SKM-1 (cell line): ENCODE data around the gene KCNK4.
"Not testable (repeated sequence)": the region's sequence is repeated elsewhere in the genome, so short reads cannot be mapped to it uniquely, and the experiment has no call there.

Experiments
- DNase-seq: peaks from one replicate; lab custom pipeline; 2025; ENCODE audit not compliant: unreplicated experiment; lab: John Stamatoyannopoulos, UW

KCNK4 gene

DNA sequence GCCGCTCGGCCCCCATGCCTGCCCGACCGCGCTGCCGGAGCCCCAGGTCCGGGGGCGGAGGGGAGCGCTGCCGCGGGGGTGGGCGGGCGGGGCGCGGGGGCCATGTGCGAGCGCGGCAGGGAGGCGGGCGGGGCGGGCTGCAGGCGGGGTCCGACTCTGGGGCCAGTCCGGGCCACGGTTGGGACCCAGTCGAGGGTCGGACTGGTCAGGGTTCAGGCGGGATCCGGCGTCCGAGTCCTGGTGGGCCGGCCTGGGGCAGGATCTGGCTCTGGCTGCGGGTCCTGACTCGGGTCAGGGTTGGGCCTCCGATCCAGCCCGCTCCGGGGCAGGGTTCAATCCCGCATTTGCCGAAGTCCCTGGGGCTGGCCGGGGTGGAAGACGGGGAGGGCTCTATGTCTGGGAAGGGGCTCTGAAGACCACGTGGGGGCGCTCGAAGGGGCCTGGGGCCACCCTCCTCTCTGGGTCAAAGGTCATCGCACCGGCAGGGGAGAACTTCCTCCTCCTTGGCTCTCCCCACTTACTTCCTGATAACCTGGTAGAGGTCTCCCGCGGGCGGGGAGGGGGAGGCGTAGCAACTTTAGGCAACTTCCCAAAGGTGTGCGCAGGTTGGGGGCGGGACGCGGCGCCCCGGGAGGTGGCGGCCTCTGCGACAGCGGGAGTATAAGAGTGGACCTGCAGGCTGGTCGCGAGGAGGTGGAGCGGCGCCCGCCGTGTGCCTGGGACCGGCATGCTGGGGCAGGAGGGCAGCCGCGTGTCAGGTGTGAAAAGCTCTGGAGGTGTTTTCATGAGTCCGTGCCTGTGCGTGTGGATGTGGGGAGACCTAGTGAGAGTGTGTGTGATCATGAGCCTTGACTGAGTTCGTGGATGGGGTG lies 14.8 kb downstream of the KCNK4 start:
- peak; percentile 79 for DNase-seq

DNA sequence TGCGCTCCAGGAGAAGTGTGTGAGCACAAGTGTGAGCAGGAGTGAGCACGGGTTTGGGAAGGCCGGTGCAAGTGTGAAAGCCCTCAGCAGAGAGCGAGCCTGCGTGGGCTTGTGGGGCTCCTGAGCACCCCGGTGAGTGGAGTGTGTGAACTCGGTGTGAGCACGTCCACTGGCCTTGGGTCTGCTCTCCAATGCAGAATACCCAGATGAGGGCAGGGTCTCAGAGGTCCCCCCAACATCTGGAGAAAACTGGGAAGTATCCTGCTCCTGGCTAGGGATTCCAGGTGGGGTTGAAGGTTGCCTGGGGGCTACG lies 15.4 kb downstream of the KCNK4 start:
- DNase-seq, result no peak

GRCh38 chr11:64306876-64307622 lies 15.9 kb downstream of the KCNK4 start:
- no peak for DNase-seq

- DNase-seq, result not testable (repeated sequence)
Measured at GRCh38 chr11:64307795-64308194, 16.7 kb downstream of the KCNK4 start.

GRCh38 chr11:64312947-64313346 lies 21.8 kb downstream of the KCNK4 start:
- DNase-seq, result no peak

- DNase-seq, result no peak
Measured at GRCh38 chr11:64313491-64314145, 22.5 kb downstream of the KCNK4 start.

DNA sequence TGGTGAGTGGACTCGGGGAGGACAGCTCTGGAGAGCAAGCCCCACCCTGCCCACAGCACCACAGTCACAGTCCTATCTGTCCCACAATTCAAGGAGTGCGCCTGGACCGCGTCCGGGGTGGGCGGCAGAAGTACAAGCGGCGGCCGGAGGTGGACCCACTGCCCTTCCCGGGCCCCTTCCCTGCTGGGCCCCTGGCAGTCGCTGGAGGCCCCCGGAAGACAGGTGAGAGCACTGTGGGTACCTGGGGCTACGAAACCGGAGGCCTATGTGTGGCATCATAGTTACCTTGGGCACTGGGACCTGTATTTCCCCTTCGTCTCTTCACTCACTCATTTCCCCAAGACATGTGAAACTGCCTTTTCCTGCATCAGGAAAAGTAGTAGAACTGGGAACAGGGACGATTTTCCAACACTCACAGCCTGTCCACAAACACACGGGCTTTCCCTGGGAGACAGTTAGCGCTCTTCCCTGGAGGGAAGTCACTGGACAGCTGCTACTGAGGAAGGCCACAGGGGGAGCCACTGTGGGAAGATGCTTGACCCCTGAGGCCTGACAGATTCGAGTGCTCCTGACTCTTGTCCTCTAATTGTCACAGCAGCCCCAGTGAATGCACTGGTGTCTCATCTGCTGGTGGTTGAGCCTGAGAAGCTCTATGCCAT lies 23.2 kb downstream of the KCNK4 start:
- no peak for DNase-seq

DNA sequence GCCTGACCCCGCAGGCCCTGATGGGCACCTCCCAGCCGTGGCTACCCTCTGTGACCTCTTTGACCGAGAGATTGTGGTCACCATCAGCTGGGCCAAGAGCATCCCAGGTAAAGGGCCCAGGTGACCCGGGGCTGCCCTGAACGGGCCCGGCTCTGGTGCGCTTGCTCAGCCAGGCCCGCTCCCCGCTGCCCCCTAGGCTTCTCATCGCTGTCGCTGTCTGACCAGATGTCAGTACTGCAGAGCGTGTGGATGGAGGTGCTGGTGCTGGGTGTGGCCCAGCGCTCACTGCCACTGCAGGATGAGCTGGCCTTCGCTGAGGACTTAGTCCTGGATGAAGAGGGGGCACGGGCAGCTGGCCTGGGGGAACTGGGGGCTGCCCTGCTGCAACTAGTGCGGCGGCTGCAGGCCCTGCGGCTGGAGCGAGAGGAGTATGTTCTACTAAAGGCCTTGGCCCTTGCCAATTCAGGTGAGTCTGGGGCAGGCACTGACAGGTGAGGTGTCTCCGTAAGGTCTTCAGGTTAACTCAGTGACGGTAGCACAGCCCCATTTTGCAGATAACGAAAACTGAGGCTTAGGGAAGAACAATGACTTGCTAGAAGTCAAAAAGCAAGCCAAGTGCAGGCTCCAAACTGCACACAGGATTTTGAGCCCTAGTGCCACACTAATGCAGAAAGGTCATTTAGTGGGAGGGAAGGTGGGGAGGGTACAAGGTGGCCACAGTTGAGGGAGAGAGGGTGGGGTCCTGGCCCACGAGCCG lies 23.9 kb downstream of the KCNK4 start:
- no peak for DNase-seq

DNA sequence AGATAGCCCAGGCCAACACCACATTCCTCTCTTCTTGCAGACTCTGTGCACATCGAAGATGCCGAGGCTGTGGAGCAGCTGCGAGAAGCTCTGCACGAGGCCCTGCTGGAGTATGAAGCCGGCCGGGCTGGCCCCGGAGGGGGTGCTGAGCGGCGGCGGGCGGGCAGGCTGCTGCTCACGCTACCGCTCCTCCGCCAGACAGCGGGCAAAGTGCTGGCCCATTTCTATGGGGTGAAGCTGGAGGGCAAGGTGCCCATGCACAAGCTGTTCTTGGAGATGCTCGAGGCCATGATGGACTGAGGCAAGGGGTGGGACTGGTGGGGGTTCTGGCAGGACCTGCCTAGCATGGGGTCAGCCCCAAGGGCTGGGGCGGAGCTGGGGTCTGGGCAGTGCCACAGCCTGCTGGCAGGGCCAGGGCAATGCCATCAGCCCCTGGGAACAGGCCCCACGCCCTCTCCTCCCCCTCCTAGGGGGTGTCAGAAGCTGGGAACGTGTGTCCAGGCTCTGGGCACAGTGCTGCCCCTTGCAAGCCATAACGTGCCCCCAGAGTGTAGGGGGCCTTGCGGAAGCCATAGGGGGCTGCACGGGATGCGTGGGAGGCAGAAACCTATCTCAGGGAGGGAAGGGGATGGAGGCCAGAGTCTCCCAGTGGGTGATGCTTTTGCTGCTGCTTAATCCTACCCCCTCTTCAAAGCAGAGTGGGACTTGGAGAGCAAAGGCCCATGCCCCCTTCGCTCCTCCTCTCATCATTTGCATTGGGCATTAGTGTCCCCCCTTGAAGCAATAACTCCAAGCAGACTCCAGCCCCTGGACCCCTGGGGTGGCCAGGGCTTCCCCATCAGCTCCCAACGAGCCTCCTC lies 24.8 kb downstream of the KCNK4 start:
- DNase-seq, result not testable (repeated sequence)

GRCh38 chr11:64316672-64317324 lies 25.7 kb downstream of the KCNK4 start:
- no peak for DNase-seq

DNA sequence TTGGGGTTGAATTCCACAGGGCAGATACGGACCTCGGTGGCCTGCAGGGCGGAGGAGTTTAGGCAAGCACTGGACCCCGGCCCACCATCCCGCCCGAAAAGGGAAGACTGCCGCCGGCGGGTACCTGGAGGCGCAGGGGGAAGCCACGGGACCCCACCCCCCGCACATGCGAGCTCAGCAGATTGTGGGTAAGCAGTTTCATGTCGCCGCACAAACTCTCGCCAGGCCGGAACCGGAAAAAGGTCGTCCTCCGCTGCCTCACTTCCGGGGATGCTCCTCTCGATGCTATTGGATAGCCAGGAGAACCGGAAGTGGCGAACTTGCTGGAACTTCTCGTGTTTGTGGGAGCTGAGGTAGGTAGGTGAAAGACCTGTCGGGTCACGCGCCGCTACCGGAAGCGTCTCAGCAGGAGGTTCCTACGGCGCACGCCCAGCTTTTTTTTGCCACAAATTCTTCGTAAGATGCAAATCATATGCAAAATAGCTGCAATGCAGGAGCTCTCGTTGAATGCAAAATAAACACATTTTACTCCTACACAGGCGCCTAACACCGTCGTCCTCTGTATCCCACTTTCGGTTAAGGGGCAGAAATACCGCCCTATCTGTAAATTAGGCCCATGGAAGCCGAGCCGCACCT lies 26.3 kb downstream of the KCNK4 start, which contains the start of gene TRMT112:
TRMT112 (minus strand) TSS at position 235 of the 636 bp plus-strand sequence; CDS start at position 202, 33 bp downstream.
- DNase-seq, result peak; percentile 95

DNA sequence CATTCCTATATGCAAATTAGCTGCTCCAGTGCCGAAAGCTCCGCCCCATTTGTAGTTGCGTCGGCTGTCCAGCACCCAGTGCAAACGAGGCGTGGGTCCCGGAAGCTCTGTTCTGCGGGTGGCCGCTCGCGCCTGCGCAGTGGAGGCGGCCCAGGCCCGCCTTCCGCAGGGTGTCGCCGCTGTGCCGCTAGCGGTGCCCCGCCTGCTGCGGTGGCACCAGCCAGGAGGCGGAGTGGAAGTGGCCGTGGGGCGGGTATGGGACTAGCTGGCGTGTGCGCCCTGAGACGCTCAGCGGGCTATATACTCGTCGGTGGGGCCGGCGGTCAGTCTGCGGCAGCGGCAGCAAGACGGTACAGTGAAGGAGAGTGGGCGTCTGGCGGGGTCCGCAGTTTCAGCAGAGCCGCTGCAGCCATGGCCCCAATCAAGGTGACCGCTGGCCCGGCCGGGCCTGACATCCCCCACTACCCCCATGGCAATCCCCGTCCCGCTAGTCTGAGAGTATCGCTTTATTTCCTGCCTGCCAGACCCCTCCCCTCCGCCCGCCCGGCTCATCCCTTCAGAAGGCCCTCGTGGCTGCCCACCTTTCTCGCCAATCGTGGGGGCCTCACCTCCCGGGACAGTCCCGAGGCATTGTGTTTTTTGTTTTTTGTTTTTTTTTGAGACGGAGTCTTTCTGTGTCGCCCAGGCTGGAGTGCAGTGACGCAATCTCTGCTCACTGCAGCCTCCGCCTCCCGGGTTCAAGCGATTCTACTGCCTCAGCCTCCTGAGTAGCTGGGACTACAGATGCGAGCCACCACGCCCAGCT lies 27.1 kb downstream of the KCNK4 start, which contains the start of gene PRDX5:
PRDX5 (plus strand) TSS at position 161 of the 805 bp plus-strand sequence; CDS start at position 256, 95 bp downstream.
- DNase-seq, result peak; percentile 94

DNA sequence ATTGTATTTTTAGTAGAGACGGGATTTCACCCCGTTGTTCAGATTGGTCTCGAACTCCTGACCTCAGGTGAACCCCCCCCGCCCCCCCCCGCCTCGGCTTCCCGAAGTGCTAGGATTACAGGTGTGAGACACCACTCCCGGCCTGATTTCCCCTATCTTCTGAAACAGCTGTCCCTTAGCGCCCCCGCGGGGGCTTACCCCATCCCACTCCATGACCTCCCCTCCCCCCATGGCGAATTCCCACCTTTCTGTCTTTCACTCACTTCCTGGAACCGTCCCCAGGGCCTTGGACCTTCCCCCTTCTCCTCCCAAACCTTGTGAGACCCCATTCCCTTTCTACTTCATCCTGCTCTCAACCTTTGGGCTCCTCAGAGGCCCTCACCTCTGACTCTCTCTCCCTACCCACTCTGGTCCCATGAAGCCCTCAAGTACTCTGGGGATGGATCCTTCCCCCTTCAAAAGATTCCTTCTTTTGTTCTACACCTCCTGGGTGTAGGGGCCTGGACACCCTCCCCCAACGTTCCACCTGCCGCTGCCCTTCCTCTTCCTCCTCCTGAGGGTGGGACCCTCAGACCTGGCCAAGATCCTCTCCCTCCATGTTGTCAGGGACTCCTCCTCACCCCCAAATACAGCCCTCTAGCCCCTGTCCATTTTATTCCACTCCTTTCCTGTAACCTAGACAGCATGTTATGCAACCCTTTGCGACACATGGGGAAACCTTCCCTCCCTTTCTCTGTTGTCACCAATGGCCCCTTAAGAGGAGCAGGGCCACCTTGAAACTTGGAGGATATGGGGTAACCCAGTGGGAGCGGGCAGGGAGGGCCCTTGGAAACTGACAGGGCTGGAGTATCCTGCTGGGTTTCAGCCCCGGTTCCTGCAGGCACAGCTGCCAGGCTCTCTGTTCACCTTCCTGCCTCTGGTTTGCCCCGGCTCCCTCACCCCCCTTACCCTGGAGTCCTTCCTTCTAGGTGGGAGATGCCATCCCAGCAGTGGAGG lies 28.0 kb downstream of the KCNK4 start:
- peak; percentile 37 for DNase-seq

- DNase-seq, result no peak
Measured at GRCh38 chr11:64320556-64320955, 29.5 kb downstream of the KCNK4 start.

DNA sequence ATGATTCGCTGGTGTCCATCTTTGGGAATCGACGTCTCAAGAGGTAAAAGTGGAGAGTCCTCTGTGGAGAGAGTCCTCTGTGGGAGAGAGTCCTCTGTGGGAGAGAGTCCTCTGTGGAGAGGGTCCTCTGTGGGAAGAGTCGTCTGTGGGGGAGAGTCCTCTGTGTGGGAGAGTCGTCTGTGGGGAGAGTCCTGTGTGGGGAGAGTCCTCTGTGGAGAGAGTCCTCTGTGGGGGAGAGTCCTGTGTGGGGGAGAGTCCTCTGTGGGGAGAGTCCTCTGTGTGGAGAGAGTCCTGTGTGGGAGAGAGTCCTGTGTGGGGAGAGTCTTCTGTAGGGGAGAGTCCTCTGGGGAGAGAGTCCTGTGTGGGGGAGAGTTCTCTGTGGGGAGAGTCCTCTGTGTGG lies 29.9 kb downstream of the KCNK4 start:
- DNase-seq, result no peak

GRCh38 chr11:64321533-64321932 lies 30.4 kb downstream of the KCNK4 start:
- DNase-seq, result no peak

DNA sequence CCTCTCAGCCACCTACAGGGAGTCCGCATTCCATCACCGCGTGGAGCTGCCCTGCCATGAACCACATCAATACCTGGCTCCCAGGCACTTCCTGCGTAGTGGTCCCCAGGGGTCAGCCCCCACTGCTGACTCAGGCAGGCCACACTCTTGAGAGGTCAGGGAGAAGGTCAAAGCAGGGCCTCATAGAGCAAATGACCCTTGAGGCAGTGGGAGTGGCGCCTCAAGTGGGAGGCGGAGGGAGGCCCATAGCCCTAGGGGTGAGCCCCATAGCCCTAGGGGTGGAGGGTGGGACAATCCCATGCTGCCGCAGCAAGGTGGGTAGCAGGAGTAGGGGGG lies 31.8 kb downstream of the KCNK4 start:
- DNase-seq, result no peak
